GM12801 (cell line): Measurements from ENCODE around the gene AKR7A2.

Source experiments
- TF ChIP-seq, protein P1 (sequence below): IDR thresholded peaks from one replicate; pipeline ENCODE4 v1.5.1; 2011; ENCODE audit warnings: control low read depth; ENCODE audit not compliant: insufficient read length; ENCODE audit errors: extremely low read depth

The AKR7A2 gene

DNA sequence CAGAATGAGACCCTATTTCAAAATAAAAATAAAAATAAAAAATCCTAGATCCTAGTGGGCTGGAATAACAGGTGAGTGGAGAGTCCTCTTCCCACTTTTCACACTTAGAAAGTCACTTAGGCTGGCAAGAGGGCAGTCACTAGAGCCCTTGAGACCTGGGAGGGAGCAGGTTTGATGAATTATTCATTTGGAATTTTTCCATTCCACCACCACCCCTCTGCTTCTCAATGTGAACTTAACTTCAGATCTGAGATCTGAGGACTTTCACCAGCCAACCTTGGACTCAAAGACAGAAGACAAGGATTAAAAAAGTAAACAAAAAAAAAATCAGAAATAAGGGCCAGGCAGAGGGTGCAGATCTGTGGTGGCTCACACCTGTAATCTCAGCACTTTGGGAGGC, 39.9 kb downstream of the AKR7A2 start:
- TF ChIP-seq, protein P1, sequence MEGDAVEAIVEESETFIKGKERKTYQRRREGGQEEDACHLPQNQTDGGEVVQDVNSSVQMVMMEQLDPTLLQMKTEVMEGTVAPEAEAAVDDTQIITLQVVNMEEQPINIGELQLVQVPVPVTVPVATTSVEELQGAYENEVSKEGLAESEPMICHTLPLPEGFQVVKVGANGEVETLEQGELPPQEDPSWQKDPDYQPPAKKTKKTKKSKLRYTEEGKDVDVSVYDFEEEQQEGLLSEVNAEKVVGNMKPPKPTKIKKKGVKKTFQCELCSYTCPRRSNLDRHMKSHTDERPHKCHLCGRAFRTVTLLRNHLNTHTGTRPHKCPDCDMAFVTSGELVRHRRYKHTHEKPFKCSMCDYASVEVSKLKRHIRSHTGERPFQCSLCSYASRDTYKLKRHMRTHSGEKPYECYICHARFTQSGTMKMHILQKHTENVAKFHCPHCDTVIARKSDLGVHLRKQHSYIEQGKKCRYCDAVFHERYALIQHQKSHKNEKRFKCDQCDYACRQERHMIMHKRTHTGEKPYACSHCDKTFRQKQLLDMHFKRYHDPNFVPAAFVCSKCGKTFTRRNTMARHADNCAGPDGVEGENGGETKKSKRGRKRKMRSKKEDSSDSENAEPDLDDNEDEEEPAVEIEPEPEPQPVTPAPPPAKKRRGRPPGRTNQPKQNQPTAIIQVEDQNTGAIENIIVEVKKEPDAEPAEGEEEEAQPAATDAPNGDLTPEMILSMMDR = no peak

DNA sequence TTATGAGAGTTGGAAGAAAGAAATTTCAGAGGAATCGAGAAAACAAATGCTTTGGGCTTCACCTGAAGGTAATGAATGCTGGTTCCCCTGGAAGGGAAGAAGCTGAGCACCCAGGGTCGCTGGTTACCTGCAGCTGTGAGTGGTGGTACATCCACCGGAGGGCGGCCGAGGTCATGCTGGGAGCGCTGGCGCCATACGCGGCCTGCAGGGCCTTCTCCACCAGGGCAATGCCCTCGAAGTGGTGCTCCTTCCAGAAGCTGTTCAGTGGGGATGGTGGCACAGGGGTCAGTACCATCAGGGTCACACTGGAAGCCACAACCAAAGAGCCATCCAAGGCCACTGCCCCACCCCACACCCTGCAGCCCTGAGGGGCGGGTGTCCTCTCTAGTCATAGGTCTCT, 43.5 kb downstream of the AKR7A2 start:
- TF ChIP-seq, protein P1 = no peak

DNA sequence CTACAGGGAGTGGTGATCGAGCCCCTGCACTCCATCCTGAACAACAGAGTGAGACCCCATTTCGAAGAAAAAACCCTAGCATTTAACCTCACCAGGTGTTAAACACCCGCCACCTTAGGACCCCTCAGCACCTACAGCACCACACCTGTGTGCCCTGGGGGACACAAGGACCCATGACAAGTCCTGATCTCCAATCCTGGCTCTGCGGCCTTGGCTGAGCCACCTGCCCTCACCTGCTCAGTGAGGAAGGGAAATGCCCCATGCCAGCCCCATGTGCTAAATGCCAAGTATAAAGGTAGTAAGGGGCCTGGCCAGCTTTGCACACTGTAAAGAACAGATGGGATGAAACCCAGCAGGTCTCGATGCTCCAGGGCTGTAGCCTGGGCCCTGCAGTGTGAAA, 49.2 kb downstream of the AKR7A2 start:
- TF ChIP-seq, protein P1 = no peak

DNA sequence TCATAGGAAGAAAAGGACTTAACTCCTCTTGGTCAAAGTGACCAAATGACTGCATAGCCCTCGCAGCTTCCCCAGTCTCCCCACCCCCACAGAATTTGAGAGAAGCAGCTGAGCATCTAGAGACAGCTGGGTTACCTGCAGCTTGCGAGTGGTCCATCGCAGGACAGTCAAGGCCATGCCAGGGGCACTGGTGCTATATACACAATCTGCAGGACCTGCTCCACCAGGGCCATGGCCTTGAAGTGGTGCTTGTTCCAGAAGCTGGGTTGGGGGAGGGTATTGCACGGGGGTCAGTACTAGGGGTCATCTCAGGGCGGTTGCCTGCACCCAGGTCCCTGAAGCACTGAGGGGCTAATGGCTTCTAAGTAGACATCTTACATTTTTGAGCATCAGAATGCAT, 49.9 kb downstream of the AKR7A2 start:
- TF ChIP-seq, protein P1 = no peak

DNA sequence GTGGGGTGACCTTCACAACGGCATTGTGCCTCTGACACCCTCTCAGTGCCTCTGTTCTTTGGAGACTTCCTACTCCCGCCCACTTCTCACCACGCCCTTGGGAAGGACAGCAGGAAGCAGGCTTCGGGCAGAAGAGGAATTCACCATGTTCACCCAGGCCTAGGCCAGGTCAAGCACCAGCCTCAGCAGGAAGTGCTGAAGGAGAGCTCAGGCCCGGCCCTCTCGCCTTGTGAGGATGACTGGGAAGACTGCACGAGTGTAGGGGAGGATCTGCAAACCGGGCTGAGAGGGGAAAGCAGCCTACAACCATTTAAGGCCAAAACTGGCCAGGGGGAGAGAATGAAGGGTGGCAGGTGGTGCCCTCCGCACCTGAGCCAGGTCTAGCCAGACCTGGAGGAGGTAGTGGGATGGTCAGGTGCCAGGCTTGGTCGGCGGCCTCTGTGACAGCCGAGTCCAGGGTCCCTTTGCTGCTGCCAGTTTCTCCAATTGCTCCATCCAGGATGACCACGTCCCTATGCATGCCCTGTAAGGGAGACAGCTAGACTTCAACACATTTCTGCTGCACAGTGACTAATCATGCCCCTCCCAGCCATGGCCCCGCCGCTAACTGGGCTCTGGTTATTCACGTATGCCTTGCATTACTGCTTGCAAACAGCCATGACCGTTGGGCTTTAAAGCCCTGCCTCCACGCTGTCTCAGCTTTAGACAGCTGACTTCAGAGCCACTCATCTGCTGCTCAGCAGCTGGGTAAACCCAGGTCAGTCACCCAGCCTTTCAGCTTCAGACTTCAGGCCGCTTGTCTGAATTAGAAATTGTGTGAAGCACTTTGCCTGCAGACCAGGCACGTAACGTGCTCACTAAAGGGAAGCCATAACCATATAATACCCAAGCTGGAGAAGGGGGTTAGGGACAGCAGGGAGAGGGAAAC, 51.5 kb downstream of the AKR7A2 start:
- TF ChIP-seq, protein P1 = no peak

DNA sequence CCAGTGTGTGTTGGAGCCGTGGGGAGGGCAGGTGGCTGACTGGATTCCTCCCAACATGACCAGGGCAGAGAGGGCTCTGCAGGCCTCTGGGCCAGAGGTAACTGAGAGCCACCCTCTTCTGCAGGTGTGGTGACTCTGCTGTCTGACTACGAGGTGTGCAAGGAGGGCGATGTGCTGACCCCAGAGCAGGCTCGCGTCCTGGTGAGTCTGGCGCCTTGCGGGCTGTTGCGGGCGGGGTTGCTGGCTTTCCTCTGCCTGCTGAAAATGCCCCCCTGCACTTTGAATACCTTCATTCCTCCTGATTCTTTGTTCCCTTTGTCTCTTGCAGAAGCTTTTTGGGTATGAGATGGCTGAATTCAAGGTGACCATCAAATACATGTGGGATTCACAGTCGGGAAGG, 53.6 kb downstream of the AKR7A2 start:
- TF ChIP-seq, protein P1 = no peak

DNA sequence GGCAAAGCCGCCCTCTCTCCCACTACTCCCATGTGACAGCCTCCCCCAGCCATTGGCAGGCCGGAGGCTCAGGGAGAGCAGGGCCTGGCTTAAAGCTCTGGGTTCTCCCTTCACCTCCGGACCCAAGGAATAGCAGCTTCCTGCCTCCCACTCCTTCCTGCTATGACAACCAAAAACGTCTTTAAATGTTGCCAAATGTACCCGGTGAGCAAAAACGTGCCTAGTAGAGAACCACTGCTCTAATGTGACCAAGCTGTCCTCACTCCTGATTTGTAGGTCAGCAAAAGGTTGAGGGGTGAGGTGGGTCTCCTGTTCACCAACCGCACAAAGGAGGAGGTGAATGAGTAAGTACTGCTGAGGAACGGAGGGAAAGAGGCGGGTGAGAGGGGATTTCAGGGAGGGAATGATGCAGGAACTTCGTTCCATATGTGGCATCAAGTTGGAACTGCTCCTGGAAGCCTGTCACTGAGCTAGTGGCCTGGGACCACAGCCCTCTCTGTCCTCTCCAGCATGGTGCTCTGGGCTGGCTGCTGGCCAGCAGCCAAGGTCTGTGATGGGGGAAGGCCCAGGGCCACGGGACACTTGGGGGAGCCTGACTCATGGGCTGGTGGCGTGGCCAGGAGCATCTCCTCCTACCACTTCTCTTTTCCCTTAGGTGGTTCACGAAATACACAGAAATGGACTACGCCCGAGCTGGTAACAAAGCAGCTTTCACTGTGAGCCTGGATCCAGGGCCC, 54.6 kb downstream of the AKR7A2 start:
- TF ChIP-seq, protein P1 = no peak
